ENCODE measurements around the gene GTF3C1.

Gene GTF3C1

DNA sequence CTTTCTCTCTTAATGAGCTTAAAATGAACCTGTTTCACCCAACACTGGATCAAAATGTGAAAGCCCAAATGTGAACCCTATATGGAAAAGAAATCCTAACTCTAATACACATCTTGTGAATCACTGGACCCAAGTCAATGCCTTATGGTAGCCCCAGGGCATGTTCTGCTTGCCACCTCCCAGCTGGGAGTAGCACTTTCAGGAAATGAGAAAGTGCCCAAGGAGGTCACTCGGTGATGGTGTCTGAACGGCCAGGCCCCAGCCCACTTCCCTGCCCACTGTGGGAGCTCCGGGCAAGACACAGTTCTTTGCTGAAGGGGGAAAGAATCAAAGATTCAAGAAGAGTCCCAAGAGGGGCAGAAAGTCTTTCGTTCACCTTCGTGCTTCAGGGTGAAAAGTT, 46.1 kb downstream of the GTF3C1 start:
- no peak overlapping the region for H3K4me3 ChIP-seq (replicated peaks; ENCODE audit: low read depth, low read length)
- TF ChIP-seq, protein P1, sequence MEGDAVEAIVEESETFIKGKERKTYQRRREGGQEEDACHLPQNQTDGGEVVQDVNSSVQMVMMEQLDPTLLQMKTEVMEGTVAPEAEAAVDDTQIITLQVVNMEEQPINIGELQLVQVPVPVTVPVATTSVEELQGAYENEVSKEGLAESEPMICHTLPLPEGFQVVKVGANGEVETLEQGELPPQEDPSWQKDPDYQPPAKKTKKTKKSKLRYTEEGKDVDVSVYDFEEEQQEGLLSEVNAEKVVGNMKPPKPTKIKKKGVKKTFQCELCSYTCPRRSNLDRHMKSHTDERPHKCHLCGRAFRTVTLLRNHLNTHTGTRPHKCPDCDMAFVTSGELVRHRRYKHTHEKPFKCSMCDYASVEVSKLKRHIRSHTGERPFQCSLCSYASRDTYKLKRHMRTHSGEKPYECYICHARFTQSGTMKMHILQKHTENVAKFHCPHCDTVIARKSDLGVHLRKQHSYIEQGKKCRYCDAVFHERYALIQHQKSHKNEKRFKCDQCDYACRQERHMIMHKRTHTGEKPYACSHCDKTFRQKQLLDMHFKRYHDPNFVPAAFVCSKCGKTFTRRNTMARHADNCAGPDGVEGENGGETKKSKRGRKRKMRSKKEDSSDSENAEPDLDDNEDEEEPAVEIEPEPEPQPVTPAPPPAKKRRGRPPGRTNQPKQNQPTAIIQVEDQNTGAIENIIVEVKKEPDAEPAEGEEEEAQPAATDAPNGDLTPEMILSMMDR (IDR thresholded peaks at IDR 0.05; ENCODE audit: low read depth, low read length, missing control alignments), result no peak
- DNase-seq (ENCODE audit: extremely low read depth, low read depth), result no peak

DNA sequence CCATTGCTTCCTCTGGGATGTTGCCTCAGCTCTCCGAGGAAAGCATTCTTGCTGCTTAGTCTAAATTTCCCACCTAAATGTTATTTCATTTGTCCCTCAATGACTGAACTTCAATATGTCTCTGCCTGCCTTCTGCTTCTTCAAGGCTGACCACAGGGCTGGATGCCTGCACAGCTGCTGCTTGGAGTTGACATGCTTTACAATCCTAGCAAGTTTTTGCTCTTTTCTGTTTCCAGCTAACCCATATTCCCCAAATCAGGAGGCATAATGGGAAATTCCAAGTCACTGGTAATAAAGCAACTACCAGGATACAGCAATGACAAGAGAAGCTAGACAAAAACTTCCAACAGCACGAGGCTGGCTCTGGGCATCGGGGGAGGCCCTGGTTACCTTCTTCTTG, 48.9 kb downstream of the GTF3C1 start:
- H3K4me3 ChIP-seq (replicated peaks; ENCODE audit: low read depth, low read length), result no peak overlapping the region
- TF ChIP-seq, protein P1 (IDR thresholded peaks at IDR 0.05; ENCODE audit: low read depth, low read length, missing control alignments), result no peak
- no peak for DNase-seq (ENCODE audit: extremely low read depth, low read depth)

DNA sequence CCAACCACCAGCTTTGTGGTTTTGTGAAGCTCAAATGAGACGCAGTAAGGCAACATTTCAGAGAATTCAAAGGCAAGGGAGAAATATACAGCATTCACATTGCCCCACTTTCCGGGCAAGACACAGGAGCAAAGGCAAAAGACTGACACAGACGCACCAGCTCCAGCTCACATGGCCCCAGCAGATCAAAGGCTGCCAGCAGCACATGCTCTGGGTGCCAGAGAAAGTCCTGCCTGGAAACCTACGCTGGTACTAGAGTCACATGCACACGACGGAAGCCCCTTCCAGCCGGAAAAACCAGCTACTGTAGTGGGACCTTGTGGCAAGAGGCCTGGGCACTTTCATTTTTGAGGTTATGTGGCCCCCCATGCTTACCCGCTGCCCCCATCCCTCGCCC, 50.1 kb downstream of the GTF3C1 start:
- DNase-seq (ENCODE audit: extremely low read depth, low read depth), result no peak
- TF ChIP-seq, protein P1 (IDR thresholded peaks at IDR 0.05; ENCODE audit: low read depth, low read length, missing control alignments), result no peak
- no peak overlapping the region for H3K4me3 ChIP-seq (replicated peaks; ENCODE audit: low read depth, low read length)

DNA sequence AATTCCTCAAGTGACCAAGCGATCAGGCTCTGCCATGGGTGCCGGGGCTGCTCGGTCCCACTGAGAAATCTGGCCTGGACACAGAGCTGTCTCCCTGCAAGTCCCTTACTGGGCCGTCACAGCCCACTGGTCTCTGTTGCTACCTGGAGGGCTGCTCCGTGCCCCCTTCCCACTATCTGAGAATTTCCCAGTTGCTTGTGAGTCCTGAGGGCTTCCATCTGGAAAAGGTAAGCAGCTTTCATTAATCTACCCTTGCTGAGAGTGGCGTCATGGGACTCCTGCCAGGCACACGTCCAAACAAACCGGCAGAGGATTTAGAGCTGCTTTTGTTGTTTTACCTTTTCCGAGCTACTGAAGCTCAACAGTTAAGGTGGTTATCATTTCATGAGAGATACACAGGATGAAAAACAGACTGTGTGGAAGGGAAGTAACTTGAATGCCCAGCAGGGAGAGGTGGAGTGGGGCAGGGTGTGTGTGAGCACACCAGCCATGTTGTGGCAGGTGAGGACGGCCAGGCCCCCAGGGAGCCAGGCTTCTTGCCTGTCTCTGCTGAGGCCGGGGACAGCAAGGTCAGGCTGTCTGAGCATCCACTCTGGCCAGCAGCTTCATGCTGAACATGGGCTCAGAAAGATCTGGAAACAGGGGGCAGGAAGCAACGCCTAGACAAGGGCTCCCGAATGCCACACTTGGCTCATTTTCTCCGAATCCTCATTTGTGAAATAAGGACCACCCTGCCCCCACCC, 50.6 kb downstream of the GTF3C1 start:
- TF ChIP-seq, protein P1 (IDR thresholded peaks at IDR 0.05; ENCODE audit: low read depth, low read length, missing control alignments), result no peak
- DNase-seq (ENCODE audit: extremely low read depth, low read depth), result no peak
- no peak overlapping the region for H3K4me3 ChIP-seq (replicated peaks; ENCODE audit: low read depth, low read length)

DNA sequence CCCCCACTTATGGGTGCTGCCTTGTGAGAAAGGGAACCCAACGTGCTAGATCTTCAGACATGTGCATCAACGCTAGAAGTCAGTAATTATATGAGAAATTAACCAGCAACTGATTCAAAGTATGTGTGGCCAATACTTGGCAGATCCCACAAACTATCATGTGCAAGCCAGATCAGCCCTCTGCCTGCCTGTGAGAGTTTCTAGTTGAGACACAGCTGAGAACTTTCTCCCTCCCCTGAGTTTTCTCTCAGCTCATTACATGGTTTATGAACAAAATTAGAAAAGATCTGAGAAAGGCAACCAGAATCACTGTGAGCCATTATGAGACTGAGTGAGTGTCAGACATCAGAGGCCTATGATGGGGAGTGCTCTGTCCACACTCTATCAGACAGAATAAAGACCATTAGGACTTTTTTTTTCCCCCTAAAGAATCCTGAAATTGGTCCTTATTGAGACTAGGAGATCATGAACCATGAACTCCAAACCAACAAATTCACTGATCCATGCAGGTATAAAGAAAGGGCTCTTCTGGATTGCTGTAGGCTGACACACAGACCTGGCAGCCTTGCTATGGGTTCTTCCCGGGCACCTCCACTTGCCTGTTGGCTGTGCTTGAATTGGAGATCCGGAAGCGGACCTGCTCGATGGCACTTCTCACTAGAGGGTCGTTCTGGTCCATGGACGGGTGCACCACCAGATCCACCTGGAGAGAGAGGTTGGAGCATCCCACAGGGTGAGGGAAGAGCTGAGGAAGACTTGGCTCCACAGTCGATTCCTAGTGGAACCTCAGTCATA, 51.5 kb downstream of the GTF3C1 start:
- DNase-seq (ENCODE audit: extremely low read depth, low read depth), result no peak
- no peak overlapping the region for H3K4me3 ChIP-seq (replicated peaks; ENCODE audit: low read depth, low read length)
- TF ChIP-seq, protein P1 (IDR thresholded peaks at IDR 0.05; ENCODE audit: low read depth, low read length, missing control alignments), result no peak

DNA sequence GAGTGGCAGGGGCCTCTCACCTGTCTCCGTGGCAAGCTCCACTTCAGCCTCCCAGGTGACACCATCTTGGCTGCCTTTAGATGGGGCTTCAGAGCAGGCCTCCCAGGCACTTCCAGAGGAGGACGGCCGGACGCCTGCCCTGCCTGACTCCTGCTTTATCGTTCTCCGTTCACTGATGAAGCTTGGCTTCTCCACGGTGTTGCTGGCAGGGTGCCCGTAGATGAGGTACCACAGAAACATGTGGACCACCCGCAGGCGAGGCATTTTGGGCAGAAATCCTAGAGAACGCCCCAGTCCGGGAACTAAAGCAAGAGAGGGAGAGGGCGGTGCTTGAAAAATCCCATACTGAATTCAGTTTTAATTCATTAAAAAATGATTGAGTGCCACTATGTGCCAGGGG, 54.5 kb downstream of the GTF3C1 start:
- TF ChIP-seq, protein P1 (IDR thresholded peaks at IDR 0.05; ENCODE audit: low read depth, low read length, missing control alignments), result no peak

More for the DNA sequence above, 54.5 kb downstream of the GTF3C1 start:
- H3K4me3 ChIP-seq (replicated peaks; ENCODE audit: low read depth, low read length), result no peak overlapping the region
- no peak for DNase-seq (ENCODE audit: extremely low read depth, low read depth)

All from HFF-Myc (cell line).